ENCODE results near the gene HIRIP3. TPM values are rescaled to one million over a fixed set of nuclear protein-coding genes. Genes with fewer than 3 reads are reported as not detected.

The HIRIP3 gene
- total and polyA plus RNA-seq, 2 of the 8 experiments (the other 6 are each of a cell fraction or from before 2014, with no cell fraction given): 11.9 to 18.5 TPM

GRCh38 chr16:29947897-29948296 is 47.5 kb downstream of the HIRIP3 start:
- 87% methylated on average over 2 of the region's 2 CpGs; no CpG with 5 or more reads in 1 of the 2 experiments for WGBS, 2 experiments (ENCODE audit: extremely low coverage in 1 of 2, insufficient coverage in 1 of 2, insufficient read length in 1 of 2, insufficient replicate concordance in 2 of 2, low coverage in 1 of 2, low lambda C conversion rate in 2 of 2, missing lambda C conversion rate in 1 of 2)
- Histone ChIP-seq H3K36me3 (ENCODE audit: control insufficient read depth in 2 of 4, insufficient read depth in 4 of 4, low read length in 3 of 4) (no peaks in the 10 kb centered on the region), H3K79me1 (ENCODE audit: low read depth, low read length) (no peaks in the 10 kb centered on the region), H3K27ac (ENCODE audit: low read depth, low read length) (no peak overlapping the region), H4K91ac (replicated peaks; ENCODE audit: insufficient read length, low read length) (no peak overlapping the region), H3K9ac (replicated peaks in 1 of 4; ENCODE audit: extremely low read depth in 1 of 4, low read depth in 3 of 4, low read length in 3 of 4) (no peak overlapping the region), H2BK5ac (ENCODE audit: low read depth, low read length) (no peak overlapping the region), H3K18ac (ENCODE audit: extremely low read depth, low read length) (no peak overlapping the region), H3K4me3 (ENCODE audit: extremely low read depth in 1 of 4, insufficient read depth in 2 of 4, low read depth in 3 of 4, low read length in 4 of 4) (no peak overlapping the region), H2BK120ac (replicated peaks; ENCODE audit: low read depth, low read length) (no peak overlapping the region), H3K23ac (ENCODE audit: insufficient read length) (no peak overlapping the region), H3K79me2 (ENCODE audit: control insufficient read depth in 1 of 2, insufficient read depth in 2 of 2, low read length in 2 of 2) (no peaks in the 10 kb centered on the region), H3K23me2 (ENCODE audit: low read depth, low read length) (no peaks in the 10 kb centered on the region), H3K56ac (replicated peaks; ENCODE audit: insufficient read length, low read depth, low read length) (no peak overlapping the region), H4K20me1 (replicated peaks in 1 of 2; ENCODE audit: control insufficient read depth in 1 of 2, insufficient read depth in 2 of 2, low read length in 2 of 2) (no peaks in the 10 kb centered on the region), H3K4me1 (replicated peaks in 1 of 4; ENCODE audit: control insufficient read depth in 3 of 4, insufficient read depth in 4 of 4, low read length in 3 of 4) (peaks cover 0 to 7% (median 4%) of the 10 kb centered on the region in 4 experiments; a peak in 5 of 7 replicates), H2AK5ac (ENCODE audit: low read depth, low read length) (no peak overlapping the region), H4K5ac (ENCODE audit: insufficient read length, low read depth, low read length) (no peak overlapping the region), H3K4me2 (ENCODE audit: insufficient read depth in 1 of 2, low read depth in 2 of 2, low read length in 2 of 2) (no peak overlapping the region), H2AFZ (ENCODE audit: low read length) (no peak overlapping the region), H3K4ac (replicated peaks; ENCODE audit: insufficient read length, low read depth, low read length) (no peak overlapping the region), H2BK12ac (ENCODE audit: low read depth, low read length) (no peak overlapping the region), H4K8ac (ENCODE audit: extremely low read depth, insufficient read depth, low read length) (no peak overlapping the region), H2BK20ac (ENCODE audit: low read length) (no peak overlapping the region), H2BK15ac (ENCODE audit: low read length) (no peak overlapping the region), H3K9me3 (ENCODE audit: insufficient read depth in 2 of 2, low read depth in 1 of 2, low read length in 1 of 2) (no peaks in the 10 kb centered on the region), H3K27me3 (replicated peaks in 1 of 4; ENCODE audit: control insufficient read depth in 3 of 4, extremely low read depth in 1 of 4, insufficient read depth in 3 of 4, low read length in 3 of 4) (no peaks in the 10 kb centered on the region), H3K14ac (ENCODE audit: insufficient read length) (no peak overlapping the region)
- CTCF ChIA-PET (ENCODE audit: partially characterized antibody): interaction anchor here (0.9 to 1.4 kb wide), 2 partner anchors 36 kb away, joined by 3 read pairs; no protein-coding TSS in a partner anchor
- TF ChIP-seq SIRT6 (IDR thresholded peaks at IDR 0.05; ENCODE audit: low read length) (no peak), TBP (IDR thresholded peaks at IDR 0.05; ENCODE audit: low read depth, low read length) (no peak), HDAC2 (IDR thresholded peaks at IDR 0.05; ENCODE audit: borderline replicate concordance in 1 of 2, low read depth in 2 of 2, low read length in 2 of 2) (no peak), RXRA (IDR thresholded peaks at IDR 0.05; ENCODE audit: insufficient read depth, low read depth, low read length) (no peak), E2F6 (IDR thresholded peaks at IDR 0.05) (no peak), POLR2AphosphoS5 (IDR thresholded peaks at IDR 0.05; ENCODE audit: low read depth, low read length) (no peak)
- DNase-seq (ENCODE audit: low read depth in 1 of 2, low spot score in 2 of 2): no peak
- POLR2A ChIA-PET (ENCODE audit: partially characterized antibody): interaction anchor here (0.7 to 1.5 kb wide), 3 partner anchors 15 to 56 kb away, joined by 3 to 5 read pairs (median 4); partner anchors contain the start of gene KCTD13
- no peak for FAIRE-seq
